GM21515 (cell line): ENCODE measurements around the gene TRMO.

Experiments used
- ATAC-seq: cut with Tn5 transposase; IDR thresholded peaks from one replicate; pipeline ENCODE4 v1.9.1; 2021; ENCODE audit not compliant: unreplicated experiment

Gene TRMO

DNA sequence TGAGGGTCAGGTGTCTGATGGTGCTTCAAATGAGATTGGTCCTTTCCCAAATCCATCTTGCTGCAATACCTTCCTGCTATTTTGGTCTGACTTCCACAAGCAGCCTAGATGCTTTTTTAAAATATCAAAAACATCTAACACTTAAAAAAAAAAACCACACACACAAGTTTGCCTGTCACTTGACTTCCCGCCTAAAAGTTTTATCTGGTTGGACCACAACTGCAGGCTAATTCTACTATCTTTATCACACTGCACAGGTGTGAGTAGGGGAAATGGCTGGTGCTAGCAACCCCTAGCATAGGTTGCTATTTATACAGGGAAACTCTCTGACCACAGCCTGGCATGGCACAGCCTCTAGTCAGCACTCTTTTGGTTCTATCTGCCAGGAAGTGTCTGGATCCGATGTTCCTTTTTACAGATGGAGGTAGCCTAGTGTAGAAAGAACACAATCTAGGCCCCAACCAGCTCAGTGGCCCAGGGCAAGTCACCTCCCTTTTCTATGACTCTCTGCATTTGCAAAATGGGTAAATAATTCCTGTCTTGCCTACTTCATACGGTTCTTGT is 15.9 kb upstream of the TRMO start, which contains the start of gene HEMGN:
HEMGN (minus strand) TSS at position 92 of the 564 bp plus-strand sequence; CDS start at position 56, 36 bp downstream.
- ATAC-seq: no peak

DNA sequence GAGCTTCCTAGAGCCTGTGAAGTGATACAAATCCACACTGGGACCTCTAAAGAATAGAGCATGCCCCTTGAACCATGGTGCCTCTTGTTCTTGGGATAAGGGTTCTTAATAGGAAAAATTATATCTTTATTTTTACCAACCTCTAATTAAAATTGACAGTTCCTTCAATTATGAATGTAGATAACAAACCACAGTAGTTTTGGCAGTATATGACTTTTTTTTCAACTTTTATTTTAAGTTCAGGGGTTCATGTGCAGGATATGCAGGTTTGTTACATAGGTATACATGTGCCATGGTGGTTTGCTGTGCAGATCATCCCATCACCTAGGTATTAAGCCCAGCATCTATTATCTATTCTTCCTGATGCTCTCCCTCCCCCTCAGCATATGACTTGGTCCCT is 14.7 kb upstream of the TRMO start:
- no peak for ATAC-seq

- ATAC-seq: no peak
Measured at GRCh38 chr9:97935276-97935675, 13.0 kb upstream of the TRMO start.

- ATAC-seq: no peak
Measured at GRCh38 chr9:97934321-97935115, 12.2 kb upstream of the TRMO start.

- ATAC-seq: no peak
Measured at GRCh38 chr9:97933297-97933998, 11.1 kb upstream of the TRMO start.

- ATAC-seq: no peak
Measured at GRCh38 chr9:97930972-97931371, 8.7 kb upstream of the TRMO start.

DNA sequence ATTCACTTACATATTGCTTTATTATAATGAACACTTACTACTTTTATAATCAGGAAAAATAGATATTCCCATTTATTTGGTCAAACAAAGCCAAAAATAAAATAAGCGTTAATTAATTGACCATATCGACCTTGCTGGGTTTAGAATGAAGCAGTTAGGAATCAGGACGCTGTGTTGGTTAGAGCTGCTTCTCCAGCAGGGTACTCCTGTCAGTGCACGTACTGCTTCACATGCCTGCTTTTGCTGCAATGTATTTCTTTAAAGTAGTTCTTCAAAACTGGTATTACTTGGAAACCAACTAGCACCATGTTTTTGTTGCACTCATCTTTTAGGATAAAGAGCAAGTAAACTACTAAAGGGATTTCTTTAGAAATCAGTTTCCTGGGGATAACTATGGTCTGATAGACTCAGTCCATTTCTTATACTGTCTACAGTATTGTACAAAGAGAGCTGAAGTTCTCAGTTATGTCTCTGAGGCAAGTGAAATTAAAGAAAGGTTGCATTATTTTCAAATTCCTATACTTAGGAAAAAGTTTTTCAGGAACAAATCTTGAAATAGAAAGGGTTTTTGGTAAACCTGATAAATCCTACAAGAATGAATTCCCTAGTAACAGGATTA is 6.8 kb upstream of the TRMO start:
- ATAC-seq: no peak

DNA sequence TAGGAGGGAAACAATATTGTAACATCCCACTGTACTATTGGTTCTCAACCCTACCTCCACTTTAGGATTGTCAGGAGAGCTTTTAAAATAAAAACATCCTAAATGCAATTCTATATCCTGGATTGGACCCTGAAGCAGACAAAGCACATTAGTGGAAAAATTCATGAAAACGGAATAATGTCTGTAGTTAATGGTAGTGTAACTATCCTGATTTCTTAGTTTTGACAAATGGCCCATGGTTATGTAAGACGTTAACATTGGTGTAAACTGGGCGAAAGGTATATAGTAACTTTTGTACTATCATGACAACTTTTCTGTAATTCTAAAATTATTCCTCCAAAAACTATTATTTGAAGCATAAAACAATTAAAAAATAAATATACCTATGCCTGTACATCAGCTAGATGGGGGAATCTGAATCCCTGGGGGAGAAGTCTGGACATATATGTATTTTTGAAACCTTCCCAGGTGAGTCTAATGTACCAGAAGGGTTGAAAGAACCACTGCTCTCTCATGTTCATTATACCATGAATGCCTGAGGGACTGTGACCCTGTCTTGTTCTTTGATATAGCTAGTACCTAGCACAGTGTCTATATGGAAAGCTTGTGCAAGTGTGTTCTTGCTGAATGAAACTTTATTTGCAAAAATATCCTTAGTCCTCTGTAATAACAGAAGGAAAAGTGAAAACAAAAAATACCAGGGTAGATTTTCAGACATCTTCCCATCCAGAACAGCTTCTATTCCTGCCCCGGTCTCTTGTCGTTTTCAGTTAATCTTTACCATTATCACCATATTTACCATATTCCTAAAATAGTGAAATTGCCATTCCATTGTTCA is 3.4 kb upstream of the TRMO start:
- ATAC-seq: no peak

DNA sequence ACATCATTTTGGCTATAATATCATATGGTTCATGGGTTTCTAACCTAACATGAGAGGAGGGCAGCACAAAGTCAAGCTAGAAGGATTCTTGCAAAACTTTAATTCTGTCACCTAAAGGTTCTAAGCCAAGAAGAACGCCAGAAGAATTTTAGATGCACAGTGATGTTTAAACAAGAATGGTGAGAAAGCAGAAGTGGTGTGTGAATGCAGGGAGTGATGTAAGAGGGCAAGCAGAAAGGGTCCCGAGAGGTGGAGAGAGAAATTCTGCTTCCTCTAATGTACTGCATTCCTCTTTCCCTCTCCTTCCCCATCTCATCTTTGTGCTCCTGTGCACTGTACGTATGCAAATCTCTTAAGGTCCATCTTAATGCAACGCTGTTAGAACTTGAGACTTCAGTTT is 2.1 kb upstream of the TRMO start:
- ATAC-seq: no peak

GRCh38 chr9:97923529-97924108 is 1.3 kb upstream of the TRMO start:
- ATAC-seq: no peak

DNA sequence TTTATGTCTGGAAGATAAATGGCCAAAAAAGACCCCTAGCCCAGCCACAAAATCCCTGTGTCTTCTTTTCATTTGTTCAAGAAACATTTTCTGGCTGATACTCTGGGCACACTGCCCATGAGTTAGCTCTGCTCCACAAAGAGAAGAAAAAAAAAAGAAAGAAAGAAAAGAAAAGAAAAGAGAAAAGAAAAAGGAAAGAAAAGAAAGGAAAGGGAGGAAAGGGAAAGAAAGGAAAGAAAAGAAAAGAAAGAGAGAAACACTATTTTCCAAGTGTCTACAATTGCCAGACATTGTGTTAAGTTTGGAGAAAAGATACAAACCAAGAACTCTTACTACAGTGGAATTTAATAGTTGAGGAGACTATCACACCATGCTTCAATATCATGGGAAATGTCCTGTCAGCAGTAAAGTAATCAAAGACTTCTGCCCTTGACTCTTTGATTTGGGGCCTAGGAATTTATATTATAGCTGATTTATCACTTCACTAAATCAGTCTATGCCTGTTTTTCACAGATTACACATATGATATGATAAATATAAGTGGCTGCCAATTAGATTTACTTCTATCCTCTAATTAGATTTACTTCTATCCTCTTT is 3.0 kb downstream of the TRMO start:
- no peak for ATAC-seq

DNA sequence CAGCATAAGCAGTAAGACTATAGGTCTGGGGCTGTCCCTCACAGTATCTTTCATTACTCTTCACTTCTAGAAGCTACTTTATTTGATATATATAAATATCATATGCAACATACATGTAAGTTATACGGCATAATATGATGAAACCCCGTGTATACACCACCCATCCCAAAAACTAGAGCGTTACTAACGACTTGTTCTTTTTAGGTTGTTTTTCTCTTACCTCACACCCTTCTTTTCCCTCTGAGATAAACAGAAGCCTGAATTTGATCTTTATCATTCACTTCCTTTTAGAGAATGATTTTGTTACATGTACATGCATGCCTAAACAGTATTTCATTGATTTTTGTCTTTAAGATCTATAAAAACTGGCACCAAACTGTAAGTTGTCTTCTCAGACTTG is 3.7 kb downstream of the TRMO start:
- no peak for ATAC-seq

- no peak for ATAC-seq
Measured at GRCh38 chr9:97911970-97912369, 10.3 kb downstream of the TRMO start.

GRCh38 chr9:97911528-97911927 is 10.8 kb downstream of the TRMO start:
- ATAC-seq: no peak

DNA sequence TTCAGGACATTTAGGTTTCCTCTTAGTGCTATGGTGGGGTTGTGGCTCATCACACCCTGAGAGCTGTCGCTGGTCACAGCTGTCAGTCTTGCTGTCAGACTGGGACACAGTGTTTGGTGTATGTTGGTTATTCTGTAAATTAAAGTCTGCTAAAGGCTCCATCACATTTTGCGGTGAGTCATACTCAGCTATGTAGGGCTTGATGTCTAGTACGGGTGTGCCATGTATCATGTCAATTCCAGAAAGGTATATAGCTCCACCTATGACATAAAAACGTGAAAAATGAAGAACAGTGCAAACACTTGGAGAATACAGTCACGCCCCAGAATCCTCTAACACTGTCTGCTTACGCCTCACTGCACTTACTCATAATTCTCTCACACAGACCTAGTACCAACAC is 11.9 kb downstream of the TRMO start:
- ATAC-seq: no peak

- no peak for ATAC-seq
Measured at GRCh38 chr9:97908705-97909104, 13.6 kb downstream of the TRMO start.

DNA sequence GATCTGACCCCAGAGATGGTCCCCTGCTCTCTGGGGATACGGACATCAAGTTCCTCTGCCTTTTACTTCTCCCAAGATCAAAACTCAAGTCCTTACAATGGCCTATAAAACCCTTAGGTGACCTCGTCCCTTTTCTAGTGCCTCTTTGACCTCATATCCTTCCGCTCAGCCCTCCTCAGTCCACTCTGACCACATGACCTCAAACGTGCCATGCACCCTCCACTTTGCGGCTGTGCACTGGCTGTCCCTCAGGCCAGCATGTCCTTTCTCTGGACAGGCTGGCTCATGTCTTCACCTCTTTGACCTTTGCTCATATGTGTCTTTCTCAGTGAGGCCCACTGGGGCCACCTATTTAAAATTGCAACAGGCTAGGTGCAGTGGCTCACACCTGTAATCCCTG is 14.7 kb downstream of the TRMO start:
- ATAC-seq: no peak

GRCh38 chr9:97907046-97907445 is 15.3 kb downstream of the TRMO start:
- no peak for ATAC-seq

DNA sequence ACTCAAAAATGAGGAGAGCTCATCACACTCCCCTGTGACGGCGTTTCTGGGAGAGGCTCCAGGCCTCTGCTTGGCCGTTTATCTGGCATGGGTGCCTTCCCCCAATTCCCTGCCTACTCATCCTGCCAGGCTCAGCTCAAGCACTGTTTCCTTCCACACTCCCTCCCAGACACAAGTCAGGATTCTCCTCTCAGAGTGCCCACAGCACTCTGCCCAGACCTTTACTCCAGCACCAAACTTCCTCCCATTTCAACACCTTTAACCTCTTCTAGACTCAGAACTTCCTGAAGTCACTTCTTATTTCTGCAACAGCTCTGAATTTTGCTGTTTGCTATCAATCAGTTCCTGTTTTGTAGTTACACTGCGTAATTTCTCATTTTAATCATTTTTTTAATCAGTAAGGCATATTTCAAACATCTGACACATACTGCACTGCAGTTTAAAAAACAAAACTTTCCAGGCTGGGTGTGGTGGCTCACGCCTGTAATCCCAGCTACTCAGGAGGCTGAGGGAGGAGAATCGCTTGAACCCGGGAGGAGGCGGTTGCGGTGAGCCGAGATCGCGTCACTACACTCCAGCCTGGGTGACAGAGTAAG is 16.0 kb downstream of the TRMO start:
- ATAC-seq: no peak

GRCh38 chr9:97905228-97905627 is 17.1 kb downstream of the TRMO start:
- ATAC-seq: no peak
